HG03025 (cell line): Measurements from ENCODE around the gene MTREX.
A peak's percentile ranks its signal among the peaks of the same experiment; 100 is the strongest.

ENCODE experiments used
- ATAC-seq: cut with Tn5 transposase; IDR thresholded peaks from one replicate; pipeline ENCODE4 v1.9.1; 2021; ENCODE audit warnings: mild to moderate bottlenecking, moderate library complexity; ENCODE audit not compliant: unreplicated experiment, low FRiP score

The MTREX gene

GRCh38 chr5:55324006-55324405, 16.2 kb downstream of the MTREX start:
- ATAC-seq = no peak

DNA sequence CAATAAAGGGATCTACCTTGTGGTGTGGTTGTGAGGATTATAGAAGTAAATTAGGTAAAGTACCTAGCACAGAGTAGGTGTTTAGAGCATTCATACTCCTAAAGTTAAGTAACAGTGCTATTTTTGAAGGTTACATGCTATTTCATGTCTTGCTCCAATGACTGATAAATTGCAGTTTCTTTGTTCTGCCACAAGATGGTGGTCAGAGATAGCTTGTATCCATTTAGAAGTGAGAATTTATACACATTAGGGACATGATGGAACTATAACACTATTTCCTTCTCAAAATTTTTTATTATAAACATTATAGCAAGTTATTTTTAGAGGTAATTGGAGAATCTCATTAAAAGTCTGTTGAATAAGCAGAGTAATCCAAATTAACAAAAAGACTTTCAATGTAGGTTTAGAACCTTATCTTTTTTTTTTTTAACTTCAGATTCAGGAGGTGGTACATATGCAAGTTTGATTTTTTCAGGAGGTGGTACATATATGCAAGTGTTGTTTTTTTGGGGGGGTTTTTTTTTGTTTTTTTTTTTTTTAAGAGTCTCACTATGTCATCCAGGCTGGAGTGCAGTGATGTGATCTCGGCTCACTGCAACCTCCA, 17.1 kb downstream of the MTREX start:
- ATAC-seq = no peak

- no peak for ATAC-seq
These were observed 17.8 kb downstream of the MTREX start for GRCh38 chr5:55325621-55326020.

DNA sequence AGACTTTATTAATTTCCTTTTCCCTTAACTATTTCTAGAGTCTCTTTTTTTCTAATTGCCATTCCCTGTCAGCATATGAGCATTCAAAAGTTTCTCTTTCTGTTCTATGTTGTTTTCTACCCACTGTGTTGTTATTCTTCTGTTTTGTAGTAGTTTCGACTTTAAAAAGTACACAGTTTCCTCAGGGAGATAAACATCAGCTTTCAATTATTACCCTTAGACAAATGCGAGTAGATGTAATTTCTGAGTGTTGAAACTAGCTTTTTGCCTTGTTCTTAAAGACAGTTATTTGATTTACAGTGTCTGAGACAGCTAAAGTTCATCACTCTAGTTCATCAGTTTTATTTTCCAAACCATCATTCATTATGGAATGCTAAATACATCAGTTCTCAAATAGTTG, 19.5 kb downstream of the MTREX start:
- ATAC-seq = no peak

DNA sequence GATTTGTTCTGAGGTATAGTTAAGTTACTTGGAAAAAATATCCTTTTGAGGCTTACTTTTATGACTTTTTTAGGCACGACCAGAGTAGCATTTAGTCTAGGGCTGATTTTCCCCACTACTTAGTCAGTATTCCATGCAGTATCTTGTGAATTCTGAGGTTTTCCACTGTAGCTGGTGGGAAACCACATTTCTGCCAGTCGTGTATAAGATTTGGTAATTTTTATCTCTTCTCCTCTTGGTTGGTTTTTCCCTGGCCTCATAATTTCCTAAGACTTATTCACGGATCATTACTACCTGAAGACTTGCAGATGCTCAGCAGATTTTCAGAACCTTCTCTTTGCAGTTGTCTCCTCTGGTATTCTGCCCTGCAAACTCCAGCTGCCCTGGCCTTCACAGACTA, 23.5 kb downstream of the MTREX start:
- ATAC-seq = no peak

DNA sequence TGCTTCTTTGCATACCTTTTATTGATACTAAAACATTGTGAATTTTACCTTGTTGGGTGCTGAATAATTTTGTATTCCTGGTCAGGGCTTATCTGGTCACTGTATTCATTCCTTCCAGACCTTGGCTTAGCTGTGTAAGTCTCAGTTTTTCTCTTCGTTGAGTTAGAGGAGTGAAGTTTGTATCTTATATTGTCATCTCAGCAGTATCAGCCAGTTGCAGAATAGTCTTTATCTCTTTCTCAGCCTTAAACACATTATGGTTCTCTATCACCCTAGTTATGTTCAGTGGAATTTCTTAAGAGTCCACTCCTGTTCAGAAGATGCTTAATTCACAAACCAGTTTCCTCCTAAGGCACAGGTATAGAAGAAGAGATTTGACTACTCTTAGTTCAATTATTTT, 25.2 kb downstream of the MTREX start:
- ATAC-seq = no peak

DNA sequence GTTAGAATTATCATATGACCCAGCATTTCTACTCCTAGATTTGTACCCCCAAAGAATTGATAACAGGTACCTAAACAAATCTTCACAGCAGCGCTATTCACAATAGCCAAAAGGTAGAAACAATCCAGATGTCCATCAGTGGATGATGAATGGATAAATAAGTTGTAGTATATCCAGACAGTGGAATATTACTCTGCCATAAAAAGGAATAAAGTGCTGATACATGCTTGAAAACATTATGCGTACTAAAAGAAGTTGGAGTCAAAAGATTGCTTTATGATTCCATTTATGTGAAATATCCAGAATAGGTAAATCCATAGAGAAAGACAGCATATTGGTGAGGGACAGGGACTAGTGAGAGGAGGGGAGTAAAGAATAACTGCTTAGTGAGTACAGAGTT, 26.0 kb downstream of the MTREX start:
- ATAC-seq = no peak

GRCh38 chr5:55338092-55338613, 30.4 kb downstream of the MTREX start:
- no peak for ATAC-seq

- ATAC-seq = no peak
These were observed 31.0 kb downstream of the MTREX start for GRCh38 chr5:55338810-55339243.

DNA sequence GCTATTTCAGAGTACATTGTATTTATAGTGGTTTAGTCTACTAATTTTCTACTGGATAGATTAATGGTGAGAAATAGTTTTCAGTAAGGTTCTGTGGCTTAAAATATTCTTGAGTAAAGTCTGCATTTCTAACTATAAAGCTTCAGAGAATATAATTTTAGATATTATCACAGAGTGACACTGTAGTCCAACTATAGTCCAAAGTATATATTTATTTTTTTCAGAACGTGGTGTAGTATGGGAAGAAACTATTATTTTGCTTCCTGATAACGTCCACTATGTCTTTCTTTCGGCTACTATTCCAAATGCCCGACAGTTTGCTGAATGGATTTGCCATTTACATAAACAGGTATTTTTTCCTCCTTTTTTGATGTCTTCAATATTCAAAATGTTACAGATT, 35.3 kb downstream of the MTREX start:
- no peak for ATAC-seq

DNA sequence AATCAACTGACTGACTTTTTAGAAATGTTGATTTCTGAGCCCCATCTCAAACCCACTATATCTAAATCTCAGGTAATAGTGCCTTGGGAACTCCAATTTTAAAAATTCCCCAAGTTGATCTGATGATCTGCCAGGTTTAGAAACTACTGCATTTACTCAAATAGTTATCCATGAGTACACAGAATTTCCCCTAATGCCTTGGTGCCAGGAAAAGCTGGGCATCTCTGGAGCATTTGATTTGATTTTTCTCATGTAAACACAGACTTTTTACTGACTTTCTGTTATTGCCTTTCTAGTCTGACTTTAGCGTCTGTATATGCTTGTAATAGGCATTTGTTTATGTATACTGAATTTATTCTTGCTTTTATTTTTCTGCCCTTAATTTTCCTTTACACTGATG, 35.8 kb downstream of the MTREX start:
- no peak for ATAC-seq

GRCh38 chr5:55344392-55344992, 36.7 kb downstream of the MTREX start:
- no peak for ATAC-seq

DNA sequence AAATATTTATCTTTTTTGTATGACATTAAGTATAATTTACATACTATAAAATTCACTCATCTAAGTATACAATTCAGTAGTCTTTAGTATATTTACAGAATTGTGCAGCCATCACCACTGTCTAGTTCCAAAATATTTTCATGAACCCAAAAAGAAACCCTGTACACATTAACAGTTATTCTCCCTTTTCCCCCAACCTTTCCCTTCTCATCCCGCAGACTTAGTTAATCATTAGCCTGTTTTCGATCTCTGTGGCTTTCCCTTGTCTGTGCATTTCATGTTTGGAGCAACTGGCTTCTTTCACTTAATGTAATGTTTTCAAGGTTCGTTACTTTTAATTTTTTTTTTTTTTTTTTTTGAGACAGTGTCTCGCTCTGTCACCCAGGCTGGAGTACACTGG, 37.5 kb downstream of the MTREX start:
- ATAC-seq = no peak

DNA sequence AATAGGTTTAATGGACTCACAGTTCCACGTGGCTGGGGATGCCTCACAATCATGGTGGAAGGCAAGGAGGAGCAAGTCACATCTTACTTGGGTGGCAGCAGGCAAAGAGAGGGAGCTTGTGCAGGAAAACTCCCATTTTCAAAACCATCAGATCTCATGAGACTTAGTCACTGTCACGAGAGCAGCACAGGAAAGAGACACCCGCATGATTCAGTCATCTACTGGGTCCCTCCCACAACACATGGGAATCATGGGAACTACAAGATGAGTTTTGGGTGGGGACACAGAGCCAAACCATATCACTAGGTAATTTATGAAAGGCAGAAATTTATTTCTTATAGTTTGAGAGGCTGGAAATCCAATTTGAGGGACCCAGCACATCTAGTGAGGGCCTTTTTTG, 40.0 kb downstream of the MTREX start:
- no peak for ATAC-seq

- ATAC-seq = no peak
These were observed 43.0 kb downstream of the MTREX start for GRCh38 chr5:55350754-55351153.

DNA sequence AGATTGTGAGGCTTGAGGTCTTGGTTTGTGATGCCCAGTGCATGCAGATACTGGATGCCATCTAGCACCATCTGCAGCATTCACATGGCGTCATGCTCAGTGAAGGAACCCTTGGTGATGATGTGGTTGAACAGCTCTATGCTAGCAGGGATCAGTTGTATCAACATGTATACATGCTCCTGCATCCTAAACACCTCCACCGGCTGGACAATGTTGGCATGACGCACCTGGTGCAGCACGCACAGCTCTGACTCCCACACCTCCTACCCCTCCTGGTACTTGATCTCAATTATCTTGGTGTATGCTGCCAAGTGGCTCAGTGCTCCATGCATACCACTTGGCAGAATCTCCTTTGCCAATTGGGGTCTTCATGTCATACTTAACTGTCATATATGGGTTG, 49.1 kb downstream of the MTREX start:
- no peak for ATAC-seq

DNA sequence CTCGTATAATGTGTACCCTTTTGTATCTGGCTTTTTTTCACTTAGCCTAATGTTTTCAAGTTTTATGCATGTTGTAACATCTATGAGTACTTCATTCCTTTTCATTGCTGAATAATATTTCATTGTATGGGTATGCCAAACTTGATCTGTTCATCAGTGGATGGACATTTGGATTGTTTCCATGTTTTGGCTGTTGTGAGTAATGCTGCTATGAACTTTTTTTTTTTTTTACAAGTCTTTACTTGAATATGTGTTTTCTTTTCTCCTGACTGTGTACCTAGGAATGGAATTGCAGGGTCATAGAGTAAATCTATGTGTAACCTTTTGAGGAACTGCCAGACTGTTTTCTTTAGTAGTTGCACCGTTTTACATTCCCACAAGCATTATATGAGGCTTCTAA, 52.4 kb downstream of the MTREX start:
- no peak for ATAC-seq

GRCh38 chr5:55363856-55364255, 56.1 kb downstream of the MTREX start:
- no peak for ATAC-seq

- ATAC-seq = peak; percentile 83
These were observed 56.8 kb downstream of the MTREX start for GRCh38 chr5:55364537-55365055.

- no peak for ATAC-seq
These were observed 62.6 kb downstream of the MTREX start for GRCh38 chr5:55370291-55370925.

- no peak for ATAC-seq
These were observed 63.4 kb downstream of the MTREX start for GRCh38 chr5:55371145-55371544.
